Iris pigment epithelial cell (primary cell): ENCODE results near the gene SEPTIN2.
A peak's percentile ranks its signal among the peaks of the same experiment; 100 is the strongest.
"Not testable (repeated sequence)": the region's sequence is repeated elsewhere in the genome, so short reads cannot be mapped to it uniquely, and the experiment has no call there.

Source experiments
- DNase-seq: peaks from one replicate; pipeline ENCODE4 v3.0.0-alpha.2; 2011; ENCODE audit warnings: low read depth

The SEPTIN2 gene

DNA sequence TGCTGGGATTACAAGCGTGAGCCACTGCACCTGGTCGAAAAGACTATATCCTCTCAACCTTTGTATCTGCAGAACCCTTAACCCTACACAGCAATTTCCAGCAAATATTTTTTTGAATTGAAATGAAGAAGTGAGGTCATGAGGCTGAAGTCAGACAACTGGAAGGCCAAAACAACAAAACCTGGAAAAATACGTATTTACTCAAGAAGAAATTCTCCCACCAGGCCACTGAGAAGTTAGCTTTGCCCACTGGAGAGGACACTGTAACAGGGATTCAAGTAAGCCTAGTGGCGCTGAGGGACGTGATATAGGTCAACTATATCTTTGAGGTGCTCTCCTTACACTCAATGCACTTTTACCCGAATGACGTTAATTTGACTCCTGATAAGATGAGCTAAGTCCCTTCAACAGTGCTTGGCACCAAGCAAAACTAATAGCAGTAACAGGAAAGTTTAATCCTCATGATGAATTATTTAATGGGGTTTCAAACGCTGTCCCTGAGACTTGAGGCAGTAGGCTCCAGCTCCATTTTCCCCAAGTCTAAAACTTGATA is 2.1 kb upstream of the SEPTIN2 start:
- no peak for DNase-seq

DNA sequence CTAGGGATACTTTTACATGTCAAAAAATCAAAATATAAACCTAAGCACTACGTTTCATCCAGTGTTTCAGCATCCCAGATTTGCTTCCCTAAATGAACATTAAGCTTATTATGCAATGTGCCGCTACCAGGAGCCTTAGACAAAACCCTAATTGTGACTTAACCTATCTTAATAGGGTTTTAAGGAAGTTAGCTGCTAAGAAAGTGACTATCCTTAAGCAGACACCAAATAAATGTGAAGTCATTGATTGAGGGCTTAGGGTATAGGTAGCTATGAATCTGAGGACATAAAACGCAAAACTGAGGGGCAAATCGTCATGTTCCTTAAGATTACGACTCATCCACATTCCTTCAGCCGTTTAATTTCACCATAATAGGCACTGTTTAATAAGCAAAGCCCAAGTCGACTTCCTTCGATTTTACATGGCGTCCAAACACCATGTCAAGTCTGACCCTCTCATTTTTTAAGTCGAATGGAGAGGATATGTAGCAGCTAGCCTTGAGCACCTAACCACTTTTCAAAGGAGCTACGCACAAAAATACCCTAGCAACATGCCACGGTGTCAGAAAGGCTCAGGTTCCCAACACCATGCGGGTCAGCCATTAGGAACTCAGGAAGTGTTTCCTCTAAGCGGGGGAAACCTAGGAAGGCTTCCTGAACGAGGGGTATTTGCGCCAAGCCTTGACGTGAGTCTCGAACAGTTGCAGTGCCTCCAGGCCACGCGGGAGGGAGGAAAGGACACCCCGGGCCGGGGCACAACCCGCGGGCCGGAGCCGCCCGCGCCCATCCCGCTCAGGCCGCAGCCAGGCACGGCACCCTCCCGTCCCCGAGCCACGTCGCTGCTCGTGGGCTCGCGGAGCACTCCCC is 1.3 kb upstream of the SEPTIN2 start:
- peak; percentile 67 for DNase-seq

DNA sequence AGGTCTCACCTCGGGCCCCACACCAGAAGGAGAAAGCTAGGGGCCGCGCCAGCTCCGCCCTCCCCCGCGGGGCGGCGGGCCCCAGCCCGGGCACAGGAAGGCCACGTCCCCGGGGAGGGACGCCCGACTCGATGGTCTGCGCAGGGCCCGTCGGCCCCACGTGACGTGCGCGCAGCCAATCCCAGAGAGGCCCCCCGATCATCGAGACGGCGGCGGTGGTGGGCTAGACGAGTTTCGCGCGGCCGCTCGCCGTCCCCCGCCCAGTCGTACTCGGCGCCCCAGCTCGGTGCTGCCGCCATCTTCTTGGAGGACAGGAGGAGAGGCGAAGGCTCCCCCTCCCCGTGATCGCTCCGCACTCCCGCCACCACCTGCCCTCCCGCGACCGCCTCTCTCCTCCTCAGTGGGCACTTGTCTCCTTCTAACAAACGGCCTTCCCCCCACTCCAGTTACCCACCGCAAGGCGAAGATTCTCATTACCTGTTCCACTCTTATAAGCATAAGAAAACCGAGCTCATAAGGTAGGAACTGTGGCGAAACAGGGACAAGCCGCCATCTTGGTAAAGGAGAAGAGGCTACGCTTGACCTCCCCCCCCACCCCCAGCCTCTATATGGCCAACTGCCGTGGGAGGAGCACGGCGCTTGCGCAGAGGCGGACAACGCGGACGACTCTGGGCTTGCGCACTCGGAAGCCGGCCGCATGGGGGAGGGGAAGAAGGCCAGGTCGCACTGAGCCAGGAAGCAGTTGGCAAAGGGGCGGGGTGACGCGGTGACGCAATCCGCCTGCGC is 439 bp upstream of the SEPTIN2 start, which contains the start of gene HDLBP:
Gene HDLBP, minus strand, starts transcription at position 580 of the 786 bp plus-strand sequence. CDS start 48,803 bp downstream, outside the sequence.
- DNase-seq = peak; percentile 99

DNA sequence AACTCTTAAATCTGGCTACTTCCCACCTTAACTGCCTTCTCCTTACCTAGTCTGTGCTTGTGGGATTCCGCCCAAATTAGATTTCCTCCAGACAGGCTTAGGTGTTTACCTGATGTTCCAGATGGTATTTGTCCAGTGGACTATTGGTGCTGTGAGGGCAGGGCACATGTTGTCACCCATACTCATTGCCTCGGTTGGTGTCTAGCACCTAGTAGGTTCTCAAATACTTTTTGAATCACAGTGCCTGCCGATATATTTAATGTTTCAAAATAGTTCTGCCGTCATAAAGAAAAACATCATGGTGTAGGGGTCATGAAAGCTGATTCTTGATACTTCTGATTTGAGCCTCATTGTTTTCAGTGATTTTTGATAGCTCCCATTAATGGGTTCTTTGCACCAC is 1.1 kb downstream of the SEPTIN2 start:
- DNase-seq = no peak

DNA sequence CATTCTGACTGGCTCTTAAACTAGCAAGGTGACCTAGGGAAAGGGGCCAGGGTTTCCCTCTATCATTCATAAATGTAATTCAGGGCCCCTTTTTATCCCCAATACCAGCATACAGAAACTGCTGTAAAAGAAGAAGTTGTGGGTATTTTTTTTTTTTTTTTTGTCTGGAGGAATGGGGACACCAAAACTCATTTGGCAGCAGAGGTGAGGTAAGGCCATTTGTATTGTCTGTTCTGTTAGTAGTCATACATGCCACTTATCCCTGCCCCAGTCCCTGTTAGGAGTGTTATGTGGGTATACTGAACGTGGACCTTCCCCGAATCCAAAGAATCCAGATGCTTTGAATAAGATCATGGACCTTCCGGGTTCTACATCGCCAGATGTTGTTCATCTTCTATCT is 1.7 kb downstream of the SEPTIN2 start:
- no peak for DNase-seq

DNA sequence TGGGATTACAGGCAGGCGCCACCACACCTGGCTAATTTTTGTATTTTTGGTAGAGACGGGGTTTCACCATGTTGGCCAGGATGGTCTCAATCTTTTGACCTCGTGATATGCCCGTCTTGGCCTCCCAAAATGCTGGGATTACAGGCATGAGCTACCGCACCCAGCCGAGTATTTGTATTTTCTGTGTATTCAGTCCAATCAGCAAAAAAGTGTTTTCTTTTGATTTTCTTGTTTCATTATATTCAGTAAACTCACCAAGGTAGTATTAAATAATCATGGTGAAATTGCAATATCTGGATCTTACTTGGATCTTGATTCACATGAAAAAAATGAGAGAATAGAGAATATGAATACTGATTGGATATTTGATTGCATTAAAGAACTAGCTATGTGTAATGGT is 3.1 kb downstream of the SEPTIN2 start:
- not testable (repeated sequence) for DNase-seq

DNA sequence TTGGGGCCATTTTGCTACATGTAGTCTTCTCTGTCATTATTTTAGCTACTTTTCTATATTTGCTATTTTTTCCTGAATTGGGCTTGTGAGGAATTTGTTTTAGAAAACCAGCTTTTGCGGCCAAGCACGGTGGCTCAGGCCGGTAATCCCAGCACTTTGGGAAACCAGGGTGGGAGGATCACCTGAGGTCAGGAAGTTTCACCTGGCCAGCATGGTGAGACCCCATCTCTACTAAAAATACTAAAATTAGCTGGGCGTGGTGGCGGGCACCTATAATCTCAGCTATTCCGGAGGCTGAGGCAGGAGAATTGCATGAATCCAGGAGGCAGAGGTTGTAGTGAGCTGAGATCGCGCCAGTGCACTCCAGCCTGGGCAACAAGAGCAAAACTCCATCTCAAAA is 4.7 kb downstream of the SEPTIN2 start:
- no peak for DNase-seq

DNA sequence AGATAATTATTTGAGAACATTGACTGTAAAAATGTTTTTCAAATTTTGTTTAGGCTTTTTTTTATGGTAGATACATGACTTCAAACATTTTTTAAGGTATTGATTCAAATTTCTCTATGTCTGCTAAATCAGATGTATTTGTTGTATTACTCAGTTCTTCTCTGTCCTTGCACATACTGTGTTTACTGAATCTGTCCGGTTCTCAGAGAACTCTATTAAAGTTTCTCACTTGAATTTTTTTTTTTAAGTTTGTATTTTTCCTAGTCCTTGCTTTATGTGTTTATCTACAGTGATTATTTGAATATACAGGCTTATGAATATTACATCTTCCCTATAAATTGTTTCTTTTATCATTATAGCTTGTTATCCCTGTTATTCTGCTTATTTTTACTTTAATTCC is 5.3 kb downstream of the SEPTIN2 start:
- DNase-seq = no peak

DNA sequence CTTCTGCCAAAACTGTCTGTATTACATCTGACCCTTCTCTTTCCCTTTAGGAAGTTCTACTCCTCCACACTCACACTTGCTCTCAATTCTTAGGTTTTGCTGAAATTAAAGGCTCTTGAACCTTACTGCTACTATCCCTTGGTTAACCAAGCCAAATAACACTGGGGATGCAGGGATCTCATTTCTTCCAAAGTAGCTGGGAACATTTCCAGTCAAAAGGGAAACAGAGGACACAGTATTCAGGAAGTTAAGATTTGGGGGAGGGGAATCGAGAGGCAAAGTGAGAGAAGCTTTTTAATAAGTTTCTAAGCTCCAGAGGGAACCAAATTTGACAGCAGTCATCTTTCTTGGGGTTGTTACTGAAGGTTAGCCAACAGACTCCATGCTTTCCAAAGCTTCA is 6.2 kb downstream of the SEPTIN2 start:
- no peak for DNase-seq

DNA sequence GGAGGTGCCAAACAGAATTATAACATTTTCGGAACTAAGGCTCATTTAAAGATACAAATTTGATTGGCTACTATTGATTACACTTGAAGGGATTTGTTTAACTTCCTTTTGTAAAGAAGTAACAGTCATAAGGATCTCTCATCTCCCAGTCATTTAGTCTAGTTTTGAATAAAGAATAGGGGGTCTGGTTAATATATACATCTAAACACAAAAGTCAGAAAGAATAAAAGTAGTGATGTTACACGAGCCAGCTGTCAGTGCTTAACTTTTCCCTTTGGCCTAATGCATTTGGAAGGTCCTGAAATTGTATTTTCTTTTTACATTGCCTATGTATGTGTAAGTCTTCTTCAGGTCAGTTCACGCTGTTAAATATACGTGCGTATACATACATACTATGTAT is 8.1 kb downstream of the SEPTIN2 start:
- DNase-seq = no peak

DNA sequence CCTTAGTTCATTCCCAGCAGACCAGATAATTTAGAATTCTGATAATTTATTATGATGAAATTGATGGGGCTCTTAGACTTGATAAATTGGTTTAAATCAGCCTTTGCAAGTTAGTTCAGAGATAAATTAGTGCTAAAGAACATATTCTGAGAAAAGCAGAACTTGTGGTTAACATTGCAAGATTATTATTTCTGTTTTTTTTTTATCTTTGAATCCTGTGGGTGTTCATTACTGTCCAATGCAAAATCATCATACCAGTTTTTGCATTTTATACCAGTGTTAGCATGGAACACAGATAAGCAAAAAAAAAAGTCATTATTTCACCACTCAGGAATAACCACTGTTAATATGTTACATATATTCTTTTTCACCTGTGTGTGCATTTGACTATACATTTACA is 9.1 kb downstream of the SEPTIN2 start:
- DNase-seq = no peak

DNA sequence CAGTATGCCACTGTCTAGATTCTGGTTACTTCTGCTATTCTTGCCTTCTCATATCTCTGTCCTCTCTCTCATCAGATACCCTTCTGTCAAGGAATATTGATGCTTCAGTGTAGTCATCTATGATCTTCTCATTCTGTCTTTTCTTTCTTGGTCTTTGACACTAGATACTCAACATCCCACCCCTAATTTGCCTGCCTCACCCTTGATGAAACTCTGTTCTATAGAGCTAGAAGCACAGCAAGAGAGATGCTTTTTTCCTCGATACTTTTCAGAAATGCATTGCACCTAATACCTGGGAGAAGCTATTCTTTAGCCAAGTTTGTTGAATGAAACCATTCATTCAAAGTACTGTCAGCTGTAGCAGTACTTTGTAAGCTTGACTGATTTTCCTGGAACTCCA is 9.5 kb downstream of the SEPTIN2 start:
- DNase-seq = no peak

DNA sequence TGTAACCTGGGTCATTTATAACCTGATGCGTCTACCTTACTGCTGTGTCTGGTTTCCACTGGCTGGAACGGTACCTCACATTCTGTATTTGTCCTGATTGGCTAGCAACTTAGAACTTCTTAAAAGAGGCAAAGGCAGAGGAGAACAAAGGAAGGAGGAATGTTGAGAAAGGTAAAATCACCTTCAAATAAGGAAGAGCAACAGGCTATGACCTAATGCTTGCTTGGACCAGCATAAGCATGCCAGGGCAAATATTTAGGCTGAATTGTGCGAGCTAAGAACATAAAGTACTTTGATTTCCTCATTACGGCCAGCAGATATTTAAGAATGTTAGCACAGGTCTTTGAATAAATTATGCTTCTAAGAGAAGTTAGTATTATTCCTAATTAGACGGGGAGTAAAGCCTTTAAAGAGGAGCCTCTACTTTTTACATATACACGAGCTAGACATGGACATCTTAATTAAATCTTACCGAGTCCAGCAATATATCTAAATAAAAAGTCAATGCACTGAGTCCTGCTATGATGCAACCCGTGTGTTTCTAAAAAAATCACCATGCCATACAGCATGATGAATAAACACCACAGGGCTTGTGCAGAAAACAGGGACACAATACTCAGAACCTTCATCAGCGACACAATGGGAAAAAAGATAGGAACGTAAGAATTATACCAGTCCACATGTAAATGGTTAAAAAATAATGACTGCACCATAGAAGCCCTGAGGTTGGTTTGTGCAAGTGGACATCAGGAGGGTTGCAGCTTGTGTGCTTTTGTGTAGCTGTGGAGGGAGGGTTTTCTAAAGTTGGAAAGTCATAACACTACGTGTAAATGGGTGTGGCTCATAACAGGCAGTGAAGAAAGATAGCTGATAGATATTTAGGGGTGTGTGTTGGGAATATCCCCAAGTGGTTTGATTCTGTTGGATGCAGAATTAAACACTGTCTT is 14.2 kb downstream of the SEPTIN2 start:
- no peak for DNase-seq

DNA sequence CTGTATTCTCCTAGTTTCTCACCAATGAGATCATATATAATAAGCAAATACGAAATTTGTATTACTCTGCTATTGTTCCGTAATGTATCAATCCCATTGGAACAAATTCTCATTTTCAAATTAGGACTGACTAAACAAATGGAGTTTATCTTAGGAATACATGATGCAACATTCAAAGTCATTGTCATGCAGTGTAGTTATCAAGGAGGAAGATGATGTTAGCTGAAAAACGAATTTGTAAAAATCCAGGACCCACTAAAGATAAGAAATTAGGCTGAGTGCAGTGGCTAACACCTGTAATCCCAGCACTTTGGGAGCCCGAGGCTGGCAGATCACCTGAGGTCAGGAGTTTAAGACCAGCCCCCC is 14.9 kb downstream of the SEPTIN2 start:
- DNase-seq = no peak

DNA sequence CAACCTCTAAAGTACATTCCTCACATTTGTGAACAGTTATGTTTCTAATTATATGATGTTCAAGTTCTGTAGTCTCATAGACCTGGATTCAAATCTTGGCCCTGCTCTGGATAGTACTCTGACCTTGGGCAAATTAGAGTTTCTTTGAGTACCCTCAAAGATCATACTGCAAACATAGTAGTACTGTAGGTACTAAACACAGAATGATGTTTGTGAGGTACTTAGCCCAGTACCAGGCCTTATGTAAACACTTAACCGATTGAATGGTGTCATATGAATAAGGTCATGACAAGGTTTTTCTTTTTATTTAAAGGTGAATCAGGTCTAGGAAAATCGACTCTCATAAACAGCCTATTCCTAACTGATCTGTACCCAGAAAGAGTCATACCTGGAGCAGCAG is 19.1 kb downstream of the SEPTIN2 start:
- DNase-seq = no peak

DNA sequence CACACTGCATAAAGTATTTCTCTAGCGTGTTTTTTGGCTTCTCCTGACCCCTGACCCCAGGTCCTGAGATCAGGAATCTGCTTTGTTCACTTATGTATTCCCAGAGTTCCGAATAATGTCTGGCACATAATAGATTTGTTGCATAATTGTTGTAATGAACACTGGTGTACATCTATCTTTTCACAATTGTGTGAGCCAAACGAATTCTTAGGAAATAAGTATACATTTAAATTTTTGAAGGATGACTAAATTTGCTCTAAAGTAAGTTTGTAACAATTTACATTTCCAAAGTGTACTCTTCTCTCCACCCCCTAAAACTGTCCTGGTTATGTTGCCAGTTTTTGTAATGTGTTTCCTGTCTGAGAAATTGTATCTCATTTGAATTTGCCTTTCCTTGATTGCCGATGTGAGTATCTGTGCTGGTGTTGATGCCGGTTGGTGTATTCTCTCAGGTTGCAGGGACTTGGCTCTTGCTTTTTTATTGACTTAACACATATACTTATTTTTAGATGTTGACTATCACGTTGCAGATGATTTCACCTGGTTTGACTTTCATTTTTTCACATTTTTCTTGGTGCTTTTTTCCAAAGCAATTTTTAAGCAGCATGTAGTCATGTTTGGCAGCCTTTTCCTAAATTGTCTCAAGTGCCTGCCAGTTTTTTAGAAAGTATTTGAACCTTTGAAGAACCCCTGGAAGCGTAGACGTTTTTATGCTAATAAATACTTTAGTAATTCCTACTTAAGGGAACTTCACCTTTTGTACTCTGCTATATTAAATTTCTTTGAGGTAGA is 24.3 kb downstream of the SEPTIN2 start:
- DNase-seq = peak; percentile 39

DNA sequence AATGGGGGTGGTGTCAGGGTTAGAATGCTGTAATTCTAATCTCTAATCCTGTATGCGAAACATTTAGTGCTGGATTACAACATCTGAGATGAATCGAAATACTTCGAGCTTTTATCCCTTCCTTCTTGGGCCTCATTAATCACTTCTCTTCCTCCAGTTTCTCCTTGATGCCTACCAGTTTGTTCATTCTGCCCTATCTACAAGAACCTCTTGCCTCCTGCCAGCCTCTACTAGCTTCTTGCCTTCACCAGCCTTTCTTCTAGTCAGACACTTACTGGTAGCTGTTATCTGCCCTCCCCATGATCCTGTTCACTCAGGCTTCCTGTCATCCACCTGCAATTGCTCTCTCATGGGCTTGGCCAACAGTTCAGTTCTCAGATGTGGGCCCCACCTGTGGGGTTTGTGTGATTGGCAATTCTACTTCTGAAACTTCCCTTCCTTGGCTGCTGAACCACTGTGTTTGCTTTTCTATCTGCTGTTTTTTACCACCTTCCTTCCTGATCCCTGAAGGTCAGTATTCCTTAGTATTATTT is 25.0 kb downstream of the SEPTIN2 start:
- no peak for DNase-seq

DNA sequence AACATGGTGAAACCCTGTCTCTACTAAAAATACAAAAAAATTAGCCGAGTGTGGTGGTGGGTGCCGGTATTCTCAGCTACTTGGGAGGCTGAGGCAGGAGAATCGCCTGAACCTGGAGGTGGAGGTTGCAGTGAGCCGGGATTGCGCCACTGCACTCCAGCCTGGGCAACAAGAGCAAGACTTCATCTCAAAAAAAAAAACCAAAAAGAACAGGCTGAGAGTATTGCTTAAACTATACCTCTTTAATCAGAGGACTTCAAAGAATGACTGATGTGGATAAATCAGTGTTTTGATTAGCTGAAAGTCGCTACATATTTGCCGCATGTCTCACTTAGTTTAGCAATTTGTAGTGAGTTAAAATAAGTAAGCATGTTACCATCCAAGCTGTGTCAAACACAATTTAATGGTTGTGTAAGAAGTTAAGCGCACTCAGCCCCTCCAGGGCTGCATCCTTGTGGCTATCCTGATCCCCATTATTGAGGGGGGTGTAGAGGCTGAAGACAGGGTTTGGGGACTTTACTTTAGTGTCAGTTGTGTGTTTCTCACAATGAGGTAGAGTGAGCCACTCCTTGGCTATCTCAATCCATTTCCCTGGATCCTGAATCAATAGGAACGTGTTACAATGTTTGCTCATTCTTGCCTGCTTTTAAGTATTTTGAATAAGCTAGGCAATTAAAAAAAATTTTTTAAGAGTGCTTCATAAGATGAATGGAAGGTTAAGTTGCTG is 29.4 kb downstream of the SEPTIN2 start:
- peak; percentile 76 for DNase-seq

DNA sequence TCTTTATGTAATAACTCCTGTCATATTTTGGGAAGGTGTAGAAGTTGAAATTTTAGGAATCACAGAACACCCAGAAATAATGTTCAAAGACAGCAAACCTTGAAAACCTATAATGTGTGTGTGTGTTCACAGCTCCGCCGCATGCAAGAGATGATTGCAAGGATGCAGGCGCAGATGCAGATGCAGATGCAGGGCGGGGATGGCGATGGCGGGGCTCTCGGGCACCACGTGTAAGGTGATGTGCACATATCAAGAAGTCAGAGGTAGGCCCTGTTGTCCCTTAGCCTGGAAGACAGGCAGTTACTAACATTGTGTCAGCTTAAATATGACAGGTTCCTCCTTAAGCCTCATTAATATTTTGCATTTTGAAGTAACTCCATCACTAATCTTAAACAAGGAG is 34.2 kb downstream of the SEPTIN2 start:
- DNase-seq = no peak

DNA sequence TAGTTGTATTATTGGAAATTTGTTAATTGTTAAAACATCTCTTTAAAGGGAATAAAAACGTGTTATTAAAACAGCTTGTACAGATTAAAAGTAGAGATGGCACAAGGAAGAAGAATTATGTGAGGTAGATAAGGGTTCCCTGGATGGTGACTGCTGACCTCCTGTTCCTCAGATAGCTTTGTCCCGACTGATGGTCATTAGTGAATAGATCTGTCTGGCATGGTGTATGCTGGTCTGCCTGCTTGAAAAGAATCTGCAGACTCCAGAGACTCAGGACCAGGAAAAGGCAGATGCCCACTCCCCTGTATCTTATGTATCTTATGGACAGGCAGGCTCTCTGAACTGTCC is 34.8 kb downstream of the SEPTIN2 start:
- no peak for DNase-seq
